ENCODE measurements around the gene HLCS.

- TF ChIP-seq CTCF (IDR thresholded peaks at IDR 0.05) (no peak), POLR2A (IDR thresholded peaks at IDR 0.05) (no peak)
Observed at GRCh38 chr21:36765229-36765628, 201.2 kb downstream of the HLCS start.
